SK-N-SH (cell line): ENCODE measurements around the gene CDPF1.

Source experiments
- CTCF ChIP-seq: fragments of 200-600 bp; sonication (generic); IDR thresholded peaks from 2 replicates; pipeline ENCODE4 v1.6.1; 2017; ENCODE audit warnings: antibody characterized with exemption, mild to moderate bottlenecking, moderate library complexity
- EZH2phosphoT487 ChIP-seq: fragments of 200-600 bp; sonication (generic); IDR thresholded peaks from 2 replicates; pipeline ENCODE4 v1.6.1; 2017; ENCODE audit warnings: low read depth, mixed run types, mild to moderate bottlenecking, antibody characterized with exemption, moderate library complexity, borderline replicate concordance
- GABPA ChIP-seq: IDR thresholded peaks from 2 replicates; pipeline ENCODE4 v1.4.0; 2012; ENCODE audit warnings: low read depth, mild to moderate bottlenecking
- GATA2 ChIP-seq: sonication (generic); formaldehyde crosslinking; IDR thresholded peaks from 2 replicates; pipeline ENCODE4 v1.5.0; 2020; ENCODE audit warnings: mild to moderate bottlenecking, missing genetic modification reagents
- POLR2AphosphoS5 ChIP-seq: IDR thresholded peaks from 2 replicates; pipeline ENCODE4 v1.6.1; 2012; ENCODE audit warnings: low read depth, low read length
- RAD21 ChIP-seq: IDR thresholded peaks from 2 replicates; pipeline ENCODE4 v1.6.1; 2012; ENCODE audit warnings: mild to moderate bottlenecking, low read length
- REST ChIP-seq: IDR thresholded peaks from 2 replicates; pipeline ENCODE4 v1.6.1; 2012; ENCODE audit warnings: mild to moderate bottlenecking, low read depth, low read length, moderate library complexity
- SIN3A ChIP-seq: IDR thresholded peaks from 2 replicates; pipeline ENCODE4 v1.6.1; 2012; ENCODE audit warnings: low read depth, mild to moderate bottlenecking, low read length, moderate library complexity, borderline replicate concordance
- TF ChIP-seq, protein P1 (sequence below): IDR thresholded peaks from 2 replicates; pipeline ENCODE4; 2012
- TF ChIP-seq, protein P2 (sequence below): IDR thresholded peaks from 2 replicates; pipeline ENCODE4 v1.4.0; 2012; ENCODE audit warnings: low read depth, borderline replicate concordance

DNA sequence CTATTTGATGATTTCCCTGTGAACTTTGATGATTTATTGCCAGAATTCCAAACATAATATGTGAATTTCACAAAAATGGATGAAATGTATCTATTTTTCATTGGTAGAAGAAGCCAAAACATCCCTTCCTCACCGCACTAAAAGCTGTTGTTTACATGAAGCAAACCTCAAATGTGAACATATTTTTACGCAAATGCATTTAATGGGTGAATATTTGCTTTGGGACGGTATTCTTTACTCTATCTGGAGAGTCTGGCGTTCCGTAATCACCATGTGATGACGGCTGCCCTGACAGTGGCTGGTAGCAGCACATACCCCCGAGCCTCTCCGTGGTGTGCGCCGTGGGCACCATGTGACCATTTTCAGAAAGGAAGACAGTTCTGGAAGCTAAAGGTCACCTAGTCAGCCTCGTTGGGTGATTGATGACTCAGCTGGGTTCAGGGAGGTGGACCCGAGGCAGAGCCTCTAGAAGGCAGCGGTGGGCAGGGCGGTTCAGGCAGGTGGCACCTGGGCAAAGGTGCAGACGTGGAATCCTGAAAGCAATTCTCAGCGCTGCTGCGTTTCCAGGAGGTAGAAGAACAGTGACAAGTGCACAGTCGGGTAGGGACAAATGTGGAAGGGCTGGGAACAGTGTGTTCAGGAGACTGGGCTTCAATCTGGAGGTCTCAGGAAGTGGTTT lies 54.5 kb downstream of the CDPF1 start:
- TF ChIP-seq CTCF (no peak), RAD21 (no peak), GABPA (no peak), POLR2AphosphoS5 (no peak), REST (no peak), SIN3A (no peak), GATA2 (CRISPR knock-in tag) (no peak), EZH2phosphoT487 (no peak)
- TF ChIP-seq, protein P1, sequence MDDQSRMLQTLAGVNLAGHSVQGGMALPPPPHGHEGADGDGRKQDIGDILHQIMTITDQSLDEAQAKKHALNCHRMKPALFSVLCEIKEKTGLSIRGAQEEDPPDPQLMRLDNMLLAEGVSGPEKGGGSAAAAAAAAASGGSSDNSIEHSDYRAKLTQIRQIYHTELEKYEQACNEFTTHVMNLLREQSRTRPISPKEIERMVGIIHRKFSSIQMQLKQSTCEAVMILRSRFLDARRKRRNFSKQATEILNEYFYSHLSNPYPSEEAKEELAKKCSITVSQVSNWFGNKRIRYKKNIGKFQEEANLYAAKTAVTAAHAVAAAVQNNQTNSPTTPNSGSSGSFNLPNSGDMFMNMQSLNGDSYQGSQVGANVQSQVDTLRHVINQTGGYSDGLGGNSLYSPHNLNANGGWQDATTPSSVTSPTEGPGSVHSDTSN: no peak
- TF ChIP-seq, protein P2, sequence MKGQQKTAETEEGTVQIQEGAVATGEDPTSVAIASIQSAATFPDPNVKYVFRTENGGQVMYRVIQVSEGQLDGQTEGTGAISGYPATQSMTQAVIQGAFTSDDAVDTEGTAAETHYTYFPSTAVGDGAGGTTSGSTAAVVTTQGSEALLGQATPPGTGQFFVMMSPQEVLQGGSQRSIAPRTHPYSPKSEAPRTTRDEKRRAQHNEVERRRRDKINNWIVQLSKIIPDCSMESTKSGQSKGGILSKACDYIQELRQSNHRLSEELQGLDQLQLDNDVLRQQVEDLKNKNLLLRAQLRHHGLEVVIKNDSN: no peak
